Activated effector memory CD4-positive, alpha-beta T cell treated with Interleukin-2 at 50 U/mL for 16 hours (primary cell): ENCODE measurements around the gene CFAP74.

Source experiments
- DNase-seq: peaks from one replicate; pipeline ENCODE4 v3.0.0-alpha.2; 2020

Gene CFAP74

DNA sequence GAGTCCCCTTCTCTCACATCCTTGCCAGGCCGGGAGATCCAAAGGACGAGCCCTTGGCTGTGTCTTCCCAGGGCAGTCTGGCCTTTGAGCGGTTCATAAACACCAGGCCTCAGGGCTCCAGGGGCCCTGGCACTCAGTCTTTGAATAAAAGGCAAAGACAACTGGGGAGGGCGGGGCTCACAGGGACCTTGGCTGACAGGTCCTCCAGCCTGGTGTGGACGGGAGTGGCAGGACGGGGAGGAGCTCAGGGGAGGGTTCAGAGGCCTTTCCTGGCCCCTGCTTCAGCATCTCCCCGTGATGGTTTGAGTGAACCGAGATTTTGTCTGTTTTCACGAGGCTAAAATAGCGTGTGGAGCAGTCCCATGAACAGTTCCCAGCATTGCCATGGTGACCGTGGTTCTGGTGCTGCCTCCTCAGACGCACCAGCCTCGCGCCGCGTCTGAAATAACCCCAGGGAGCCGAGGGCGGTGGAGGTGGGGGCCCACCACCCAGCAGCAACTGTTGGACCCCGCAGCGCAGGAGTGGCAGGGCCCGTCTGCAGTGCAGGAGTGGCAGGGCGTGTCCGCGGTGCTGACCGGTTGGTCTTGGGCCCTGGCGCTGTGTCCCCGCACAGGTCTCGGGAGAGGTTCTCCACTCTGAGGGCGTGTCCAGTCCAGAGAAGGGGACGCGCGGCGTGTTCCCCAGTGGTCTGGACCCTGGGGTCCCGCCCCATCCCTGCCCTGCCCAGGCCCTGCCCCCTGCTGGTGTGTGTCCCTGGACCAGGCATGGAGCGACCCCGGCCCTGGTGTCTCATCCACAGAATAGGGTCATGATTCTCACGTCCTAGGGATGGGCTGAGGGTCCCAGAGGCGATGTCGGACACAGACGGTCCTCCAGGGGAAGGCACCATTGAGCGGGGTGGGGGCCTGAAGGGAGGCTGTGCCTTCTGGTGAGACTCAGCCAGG, 39.5 kb upstream of the CFAP74 start:
- DNase-seq: no peak

DNA sequence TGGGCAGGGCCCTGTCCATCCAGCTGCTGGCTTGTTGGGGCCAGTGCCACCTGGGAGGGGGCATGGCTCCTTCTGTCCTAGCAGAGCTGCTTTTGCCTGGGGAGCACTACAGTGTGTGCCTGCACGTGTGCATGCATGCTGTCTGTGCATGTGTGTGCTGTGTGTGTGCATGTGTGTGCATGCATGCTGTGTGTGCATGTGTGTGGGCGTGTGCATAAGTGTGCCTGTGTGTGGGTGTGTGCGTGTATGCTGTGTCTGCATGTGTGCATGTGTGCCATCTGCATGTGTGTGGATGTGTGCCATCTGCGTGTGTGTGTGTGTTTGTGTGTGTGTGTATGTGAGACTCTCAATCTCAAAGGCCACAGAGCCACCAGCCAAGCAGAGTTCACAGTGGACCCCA, 38.3 kb upstream of the CFAP74 start:
- no peak for DNase-seq

DNA sequence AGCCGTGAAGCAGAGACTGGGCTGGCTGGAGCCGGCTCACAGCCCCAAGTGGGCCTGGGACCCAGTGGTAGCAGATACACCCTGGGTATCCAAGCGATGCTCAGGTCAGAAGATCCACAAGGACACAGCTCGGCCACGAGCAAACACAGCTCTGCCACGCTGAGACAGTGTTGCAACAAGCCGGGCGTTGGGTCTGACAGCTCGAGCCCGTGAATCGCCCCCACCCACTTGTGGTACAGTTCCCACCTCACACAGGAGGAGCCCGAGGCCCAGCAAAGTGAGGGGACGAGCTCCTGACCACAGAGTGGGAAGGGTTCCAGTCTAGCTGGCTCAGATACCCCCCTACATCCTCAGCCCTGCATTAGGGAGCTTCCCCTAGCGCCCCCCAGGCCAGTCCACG, 37.7 kb upstream of the CFAP74 start:
- no peak for DNase-seq

DNA sequence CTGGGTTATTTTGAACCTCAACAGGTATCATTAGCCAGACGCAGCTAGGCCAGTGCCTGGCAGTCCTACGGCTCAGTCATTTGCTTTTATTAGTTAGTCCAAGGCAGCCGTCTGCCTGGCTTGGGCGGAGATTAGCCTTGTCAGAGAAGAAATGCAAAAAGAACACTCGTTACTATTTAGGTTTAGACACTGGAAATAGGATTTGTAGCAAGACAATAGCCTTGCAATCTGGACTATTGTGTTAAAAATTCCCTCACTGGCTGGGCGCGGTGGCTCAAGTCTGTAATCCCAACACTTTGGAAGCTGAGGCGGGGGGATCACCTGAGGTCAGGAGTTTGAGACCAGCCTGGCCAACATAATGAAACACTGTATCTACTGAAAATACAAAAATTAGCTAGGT, 35.7 kb upstream of the CFAP74 start:
- DNase-seq: no peak

GRCh38 chr1:2038229-2038628, 34.6 kb upstream of the CFAP74 start:
- no peak for DNase-seq

DNA sequence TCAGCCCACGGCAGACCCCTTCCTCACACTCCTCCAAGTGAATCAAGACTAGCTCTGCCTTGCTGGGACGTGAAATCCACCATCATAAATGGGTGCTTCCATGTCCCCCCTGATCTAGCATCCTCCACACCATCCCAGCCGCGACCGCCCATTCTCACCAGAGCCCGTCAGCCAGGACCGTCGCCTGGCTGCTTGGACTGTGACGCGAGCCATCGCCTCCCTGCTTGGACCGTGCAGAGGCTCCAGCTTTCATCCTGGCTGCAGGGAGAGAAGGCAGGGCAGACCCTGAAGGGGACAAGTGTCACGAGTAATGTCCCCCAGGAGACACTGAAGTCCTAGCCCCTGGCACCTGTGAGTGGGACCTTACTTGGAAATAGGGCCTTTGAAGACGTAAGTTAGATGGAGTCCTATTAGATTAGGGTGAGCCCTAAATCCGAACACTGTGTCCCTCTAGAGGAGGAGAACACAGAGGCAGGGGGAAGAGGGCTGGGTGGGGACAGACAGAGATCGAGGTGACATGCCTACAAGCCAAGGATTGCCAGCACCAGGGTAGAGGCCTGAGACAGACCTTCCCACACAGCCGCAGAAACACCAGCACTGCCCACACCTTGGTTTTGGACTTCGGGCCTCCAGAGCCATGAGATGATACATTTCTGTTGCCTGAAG, 33.9 kb upstream of the CFAP74 start:
- DNase-seq: no peak

GRCh38 chr1:2036287-2036686, 32.7 kb upstream of the CFAP74 start:
- no peak for DNase-seq

DNA sequence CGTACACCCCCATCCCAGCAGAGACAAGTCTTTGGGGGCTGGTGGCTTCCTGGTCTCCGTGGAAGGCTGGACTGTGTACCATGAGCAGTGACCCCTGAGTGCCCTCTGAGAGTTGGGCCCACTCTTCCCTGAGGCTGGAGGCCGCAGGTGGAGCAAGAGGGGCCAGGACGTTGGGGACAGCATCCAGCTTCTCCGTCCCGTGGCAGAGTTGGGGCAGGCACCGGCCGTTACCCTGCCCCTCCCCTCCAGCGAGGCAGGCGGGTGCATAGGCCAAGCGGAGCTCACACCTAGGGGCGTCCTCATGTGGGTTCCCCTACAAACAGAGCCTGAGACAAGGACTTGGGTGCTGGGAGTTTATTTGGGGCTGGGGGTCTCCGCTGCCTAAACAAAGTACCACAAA, 29.6 kb upstream of the CFAP74 start:
- no peak for DNase-seq

DNA sequence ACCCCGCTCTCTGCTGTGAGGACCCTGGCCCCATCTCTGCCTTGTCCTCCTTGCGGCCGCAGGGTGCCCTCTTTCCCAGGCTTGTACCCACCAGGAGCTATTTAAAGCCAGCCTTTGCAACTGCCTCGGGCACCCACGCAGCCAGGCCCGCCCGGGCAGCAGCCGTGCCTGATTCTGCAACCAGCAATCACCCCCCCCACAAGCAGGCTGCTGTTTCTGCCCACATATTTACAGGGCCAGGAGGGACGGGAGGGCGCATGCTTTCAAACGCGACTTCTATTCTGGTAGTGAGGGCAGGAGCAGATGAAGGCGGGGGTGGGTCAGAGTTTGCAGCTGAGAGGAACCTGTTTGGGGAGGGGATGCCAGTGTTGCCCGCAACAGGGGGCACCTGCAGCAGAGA, 29.2 kb upstream of the CFAP74 start:
- DNase-seq: no peak

GRCh38 chr1:2031546-2032540, 28.3 kb upstream of the CFAP74 start:
- no peak for DNase-seq

DNA sequence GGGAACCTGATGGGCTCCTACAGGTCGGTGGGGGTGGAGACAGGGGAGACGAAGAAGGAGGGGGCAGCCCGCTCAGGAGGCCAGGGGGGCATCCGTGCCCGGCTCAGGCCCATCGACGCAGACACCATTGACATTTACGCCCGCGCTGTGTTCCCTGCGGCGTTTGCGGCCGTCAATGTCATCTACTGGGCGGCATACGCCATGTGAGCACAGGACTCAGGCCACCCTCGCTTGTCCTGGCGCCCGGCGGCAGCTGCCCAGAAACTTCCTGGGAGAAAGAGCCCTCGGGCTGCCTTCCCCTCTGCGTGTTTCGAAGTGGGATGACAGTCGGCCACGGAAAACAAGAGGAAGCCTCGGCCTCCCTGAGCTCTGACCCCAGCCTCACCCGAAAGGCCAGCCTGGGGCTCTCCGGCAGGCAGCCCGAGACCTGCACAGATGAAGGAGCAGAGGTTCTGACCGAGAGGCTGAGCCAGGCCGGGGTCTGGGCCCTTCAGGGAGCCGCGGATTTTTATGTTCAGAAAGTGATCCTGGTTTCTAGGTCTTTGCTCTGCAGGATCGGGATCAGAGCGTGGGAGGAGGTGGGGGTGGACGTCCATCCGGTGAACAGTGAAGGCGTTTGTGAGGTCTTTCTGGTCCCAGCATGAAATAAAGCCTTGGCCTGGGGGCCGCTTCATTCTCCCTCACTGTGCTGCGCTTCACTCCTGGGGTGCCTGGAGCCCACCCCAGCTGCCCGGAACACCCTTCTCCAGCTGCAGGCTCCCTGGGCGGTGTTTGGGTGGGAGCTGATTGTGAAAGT, 26.7 kb upstream of the CFAP74 start:
- no peak for DNase-seq

DNA sequence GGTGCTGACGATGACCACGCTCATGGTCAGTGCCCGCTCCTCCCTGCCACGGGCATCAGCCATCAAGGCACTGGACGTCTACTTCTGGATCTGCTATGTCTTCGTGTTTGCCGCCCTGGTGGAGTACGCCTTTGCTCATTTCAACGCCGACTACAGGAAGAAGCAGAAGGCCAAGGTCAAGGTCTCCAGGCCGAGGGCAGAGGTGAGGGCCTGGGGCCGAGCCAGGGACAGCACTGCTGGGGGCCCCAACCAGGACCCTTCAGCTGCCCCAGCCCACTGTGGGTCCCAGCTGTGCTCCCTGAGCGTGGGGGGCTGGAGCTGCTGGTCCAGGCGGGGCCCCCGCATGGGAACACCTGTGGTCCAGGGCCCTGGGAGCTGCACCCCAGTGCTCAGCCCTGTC, 26.0 kb upstream of the CFAP74 start:
- no peak for DNase-seq

GRCh38 chr1:2028870-2029560, 25.4 kb upstream of the CFAP74 start:
- no peak for DNase-seq

- no peak for DNase-seq
Observed at GRCh38 chr1:2027961-2028583, 24.5 kb upstream of the CFAP74 start.

GRCh38 chr1:2025491-2025981, 21.9 kb upstream of the CFAP74 start:
- no peak for DNase-seq

DNA sequence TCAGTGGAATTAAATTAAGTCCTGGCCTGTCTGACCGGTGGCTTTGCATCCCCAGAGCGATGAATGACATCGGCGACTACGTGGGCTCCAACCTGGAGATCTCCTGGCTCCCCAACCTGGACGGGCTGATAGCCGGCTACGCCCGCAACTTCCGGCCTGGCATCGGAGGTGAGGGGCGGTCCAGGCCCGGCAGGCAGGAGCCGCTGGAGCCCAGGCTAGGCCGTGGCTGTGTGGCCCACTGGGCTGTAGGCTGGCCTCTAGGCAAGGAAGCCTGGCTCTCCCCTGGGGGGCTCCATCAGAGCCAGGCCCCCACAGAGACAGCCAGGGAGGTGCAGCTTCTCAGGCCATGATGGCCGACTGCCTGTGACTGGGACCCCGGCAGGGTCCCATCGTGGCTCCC, 21.3 kb upstream of the CFAP74 start:
- no peak for DNase-seq

DNA sequence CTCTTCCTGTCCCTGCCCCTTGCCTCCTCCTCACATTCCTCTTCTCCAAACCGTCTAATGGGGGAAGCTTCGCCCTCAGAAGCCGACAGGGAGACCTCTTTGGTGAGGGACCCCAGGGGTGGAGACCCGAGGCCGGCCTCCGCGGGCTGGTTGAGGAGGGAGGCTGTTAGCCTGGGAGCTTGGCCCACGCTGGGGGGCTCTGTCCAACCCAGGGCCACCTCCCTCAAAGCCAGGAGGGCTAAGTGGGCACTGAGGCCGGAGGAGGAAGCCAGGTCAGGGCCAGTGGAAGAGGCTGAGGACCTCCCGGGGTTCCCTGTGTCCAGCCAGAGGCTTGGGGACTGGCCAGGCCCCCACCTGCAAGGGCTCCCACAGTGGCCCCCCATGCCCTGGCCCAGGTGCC, 20.9 kb upstream of the CFAP74 start:
- DNase-seq: no peak

GRCh38 chr1:2023187-2023586, 19.6 kb upstream of the CFAP74 start:
- no peak for DNase-seq

DNA sequence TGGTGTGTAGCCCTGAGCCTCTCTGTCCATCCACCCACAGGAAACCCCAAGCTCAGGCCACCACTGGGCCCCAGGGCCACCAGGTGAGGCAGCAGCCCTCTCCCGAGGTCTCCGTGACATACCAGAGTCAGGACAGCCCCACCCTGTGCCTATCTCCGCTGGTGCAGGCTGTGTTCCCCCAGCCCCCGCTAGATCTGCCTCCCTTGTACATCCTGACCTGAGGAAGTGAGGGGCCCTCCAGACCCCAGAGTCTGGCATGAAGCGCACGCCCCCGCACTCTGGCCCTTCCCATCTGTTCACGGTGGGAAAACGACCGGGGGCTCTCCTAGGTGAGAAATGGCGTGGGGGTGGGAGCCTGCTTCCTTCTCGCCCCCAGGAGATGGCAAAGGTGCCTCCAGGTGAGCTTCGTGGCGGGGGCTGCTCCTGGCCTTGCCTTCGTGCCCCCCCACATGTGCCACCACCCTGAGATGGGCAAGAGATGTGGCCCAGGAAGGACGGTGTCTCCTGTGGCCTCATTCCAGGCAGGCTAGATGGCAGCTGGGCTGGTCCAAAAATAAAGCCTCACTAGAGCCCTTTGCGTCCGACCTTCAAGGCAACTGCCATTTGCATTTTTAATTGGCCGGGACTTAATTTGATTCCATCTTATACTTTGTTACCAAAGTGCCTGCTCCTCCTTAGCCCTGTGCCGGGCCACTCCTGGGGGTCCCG, 18.6 kb upstream of the CFAP74 start:
- DNase-seq: no peak

- no peak for DNase-seq
Observed at GRCh38 chr1:2021550-2021949, 18.0 kb upstream of the CFAP74 start.
